ENCODE results near the gene UBA7. TPM values are rescaled to one million over a fixed set of nuclear protein-coding genes. Genes with fewer than 3 reads are reported as not detected.

Gene UBA7
- total and polyA plus RNA-seq, 2 of the 13 experiments (the other 11 are each of a cell fraction or from before 2014, with no cell fraction given) = 9.5 to 16.5 TPM

- no peak for TF ChIP-seq ZNF770 (CRISPR knock-in tag; IDR thresholded peaks at IDR 0.05)
- TF ChIP-seq TFDP2 (CRISPR knock-in tag; IDR thresholded peaks at IDR 0.05) = no peak
- TF ChIP-seq RBFOX2 (IDR thresholded peaks at IDR 0.05; ENCODE audit: low read depth, low read length) = no peak
- TF ChIP-seq SRSF4 (IDR thresholded peaks at IDR 0.05; ENCODE audit: low read depth, low read length, poor library complexity, severe bottlenecking) = no peak
- TF ChIP-seq THAP8 (CRISPR knock-in tag; IDR thresholded peaks at IDR 0.05; ENCODE audit: borderline replicate concordance) = no peak
- TF ChIP-seq ZNF512 (CRISPR knock-in tag; IDR thresholded peaks at IDR 0.05) = no peak
- TF ChIP-seq ZSCAN29 (CRISPR knock-in tag; conservative IDR thresholded peaks at IDR 0.05) = no peak
- TF ChIP-seq HIC2 (CRISPR knock-in tag; IDR thresholded peaks at IDR 0.05; ENCODE audit: low read depth) = no peak
- TF ChIP-seq HBP1 (CRISPR knock-in tag; IDR thresholded peaks at IDR 0.05; ENCODE audit: low read depth) = no peak
- no peak for TF ChIP-seq ZNF121 (CRISPR knock-in tag; IDR thresholded peaks at IDR 0.05)
- TF ChIP-seq NBN (conservative IDR thresholded peaks at IDR 0.05) = no peak
- no peak for TF ChIP-seq ZBTB8A (CRISPR knock-in tag; IDR thresholded peaks at IDR 0.05; ENCODE audit: borderline replicate concordance, low read depth)
- no peak for TF ChIP-seq MED13 (CRISPR knock-in tag; IDR thresholded peaks at IDR 0.05)
- TF ChIP-seq ZNF577 (CRISPR knock-in tag; IDR thresholded peaks at IDR 0.05; ENCODE audit: borderline replicate concordance, low read depth) = no peak
- TF ChIP-seq MXD1 (CRISPR knock-in tag; IDR thresholded peaks at IDR 0.05) = no peak
- no peak for TF ChIP-seq ZNF441 (CRISPR knock-in tag; IDR thresholded peaks at IDR 0.05; ENCODE audit: borderline replicate concordance)
- TF ChIP-seq SMYD3 (CRISPR knock-in tag; IDR thresholded peaks at IDR 0.05) = no peak
- TF ChIP-seq ZNF331 (CRISPR knock-in tag; IDR thresholded peaks at IDR 0.05) = no peak
- TF ChIP-seq JUN (CRISPR knock-in tag; IDR thresholded peaks at IDR 0.05) = no peak
- no peak for TF ChIP-seq HCFC1 (IDR thresholded peaks at IDR 0.05; ENCODE audit: low read depth, low read length)
Measured at GRCh38 chr3:49813497-49814174, at the start of gene UBA7 (continued).

Measured in HepG2 (cell line).